SKM-1 (cell line): ENCODE measurements around the gene CDK18.
"Not testable (repeated sequence)": the region's sequence is repeated elsewhere in the genome, so short reads cannot be mapped to it uniquely, and the experiment has no call there.

Source experiments
- DNase-seq: peaks from one replicate; lab custom pipeline; 2025; ENCODE audit not compliant: unreplicated experiment; lab: John Stamatoyannopoulos, UW

Gene CDK18

DNA sequence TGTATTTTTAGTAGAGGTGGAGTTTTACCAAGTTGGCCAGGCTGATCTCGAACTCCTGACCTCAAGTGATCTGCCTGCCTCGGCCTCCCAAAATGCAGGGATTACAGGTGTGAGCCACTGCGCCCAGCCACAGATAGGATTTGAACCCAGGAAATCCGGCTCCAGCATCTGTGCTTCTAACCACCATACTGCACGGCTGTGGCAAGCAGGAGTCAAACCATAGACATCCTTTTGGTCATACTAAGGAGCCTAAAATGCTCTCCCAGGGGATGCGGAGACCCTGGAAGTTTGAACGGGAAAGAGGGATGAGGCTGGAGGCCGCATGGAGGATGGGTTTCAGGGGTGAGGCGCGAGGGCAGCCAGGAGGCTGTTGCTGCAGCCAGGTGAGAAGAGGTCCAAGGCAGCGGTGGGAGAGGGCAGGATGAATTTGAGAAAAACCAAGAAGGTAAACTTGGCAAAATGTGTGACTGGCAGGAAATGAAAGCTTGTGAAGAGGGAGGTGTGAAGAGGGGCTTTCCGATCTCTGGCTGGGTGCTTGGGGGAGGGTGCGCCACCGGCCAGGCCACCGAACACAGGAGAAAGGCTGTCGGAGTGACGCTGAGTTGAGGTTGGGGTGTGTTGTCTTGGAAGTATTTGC lies 24.0 kb upstream of the CDK18 start:
- no peak for DNase-seq

DNA sequence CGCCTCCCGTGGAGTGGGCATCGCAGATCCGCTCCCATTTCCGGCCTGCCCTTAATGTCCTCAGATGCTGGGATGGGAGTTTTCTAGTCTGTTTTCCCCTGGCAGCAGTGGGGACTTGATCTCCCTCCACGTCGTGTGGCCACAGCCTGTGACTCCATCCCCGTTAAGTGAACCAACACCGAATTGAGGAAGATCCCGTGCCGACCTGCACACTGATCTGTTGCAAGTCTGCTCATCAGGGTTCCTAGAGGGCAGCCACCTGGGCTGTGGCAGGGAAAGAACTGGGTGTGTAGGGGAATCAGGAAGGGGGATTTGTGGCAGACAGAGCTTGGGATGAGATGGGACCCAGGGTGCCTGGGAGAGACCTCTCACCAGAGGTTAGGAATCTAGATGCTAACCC lies 23.3 kb upstream of the CDK18 start:
- DNase-seq = no peak

DNA sequence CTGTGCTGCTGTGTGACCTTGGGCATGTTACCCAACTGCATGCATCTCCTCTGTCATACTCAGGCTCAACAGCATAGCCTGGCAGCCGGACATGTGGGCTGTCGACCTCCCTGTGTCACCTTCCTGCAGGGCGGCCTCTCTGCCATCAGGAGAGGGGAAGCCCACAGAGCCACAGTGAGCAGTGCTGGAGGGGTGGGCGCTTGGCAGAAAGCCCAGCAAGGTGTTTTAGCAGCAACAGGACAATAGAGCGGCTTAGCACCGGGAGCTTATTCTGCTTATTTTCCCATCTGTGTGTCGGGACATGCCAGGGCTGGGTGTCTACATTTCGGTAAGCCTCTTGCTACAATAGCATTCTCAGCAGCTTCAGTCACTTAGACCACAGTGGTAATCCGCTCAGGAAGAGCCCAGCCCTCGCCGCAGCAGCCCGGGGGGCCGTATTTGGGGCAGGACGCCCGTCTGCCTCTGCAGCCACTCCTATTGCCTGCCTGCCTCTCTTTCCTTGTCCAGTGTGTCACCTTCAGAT lies 22.8 kb upstream of the CDK18 start:
- DNase-seq = no peak

DNA sequence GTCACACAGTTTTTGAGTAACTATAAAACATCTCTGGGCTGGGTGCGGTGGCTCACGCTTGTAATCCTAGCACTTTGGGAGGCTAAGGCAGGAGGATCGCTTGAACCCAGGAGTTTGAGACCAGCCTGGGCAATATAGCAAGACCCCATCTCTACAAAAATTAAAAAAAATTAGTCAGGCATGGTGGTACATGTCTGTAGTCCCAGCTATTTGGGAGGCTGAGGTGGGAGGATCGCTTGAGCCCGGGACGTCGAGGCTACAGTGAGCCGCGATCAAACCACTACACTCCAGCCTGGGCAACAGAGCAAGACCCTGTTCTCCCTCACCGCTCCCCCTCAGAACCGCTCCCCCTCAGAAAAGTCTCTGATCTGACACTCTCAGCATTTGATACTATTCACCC lies 21.9 kb upstream of the CDK18 start:
- not testable (repeated sequence) for DNase-seq

DNA sequence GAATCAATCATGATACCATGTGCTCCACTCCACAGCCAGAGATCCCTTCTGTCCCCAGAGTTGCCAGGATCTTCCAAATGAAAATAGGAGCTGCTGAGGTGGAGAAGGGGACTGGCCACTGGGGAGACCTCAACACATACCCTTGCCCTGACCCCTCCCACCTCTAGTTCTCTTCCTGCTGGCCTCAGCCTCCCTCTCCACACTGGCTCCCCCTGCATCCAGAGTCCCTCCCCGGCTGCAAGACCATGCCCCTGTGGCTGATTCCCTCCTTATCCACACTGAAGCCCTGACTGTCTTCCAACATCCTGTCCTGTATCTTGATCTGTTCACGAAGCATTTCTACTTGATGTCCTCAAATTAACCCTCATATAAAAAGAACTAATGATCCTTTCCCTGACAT lies 21.1 kb upstream of the CDK18 start:
- DNase-seq = no peak

DNA sequence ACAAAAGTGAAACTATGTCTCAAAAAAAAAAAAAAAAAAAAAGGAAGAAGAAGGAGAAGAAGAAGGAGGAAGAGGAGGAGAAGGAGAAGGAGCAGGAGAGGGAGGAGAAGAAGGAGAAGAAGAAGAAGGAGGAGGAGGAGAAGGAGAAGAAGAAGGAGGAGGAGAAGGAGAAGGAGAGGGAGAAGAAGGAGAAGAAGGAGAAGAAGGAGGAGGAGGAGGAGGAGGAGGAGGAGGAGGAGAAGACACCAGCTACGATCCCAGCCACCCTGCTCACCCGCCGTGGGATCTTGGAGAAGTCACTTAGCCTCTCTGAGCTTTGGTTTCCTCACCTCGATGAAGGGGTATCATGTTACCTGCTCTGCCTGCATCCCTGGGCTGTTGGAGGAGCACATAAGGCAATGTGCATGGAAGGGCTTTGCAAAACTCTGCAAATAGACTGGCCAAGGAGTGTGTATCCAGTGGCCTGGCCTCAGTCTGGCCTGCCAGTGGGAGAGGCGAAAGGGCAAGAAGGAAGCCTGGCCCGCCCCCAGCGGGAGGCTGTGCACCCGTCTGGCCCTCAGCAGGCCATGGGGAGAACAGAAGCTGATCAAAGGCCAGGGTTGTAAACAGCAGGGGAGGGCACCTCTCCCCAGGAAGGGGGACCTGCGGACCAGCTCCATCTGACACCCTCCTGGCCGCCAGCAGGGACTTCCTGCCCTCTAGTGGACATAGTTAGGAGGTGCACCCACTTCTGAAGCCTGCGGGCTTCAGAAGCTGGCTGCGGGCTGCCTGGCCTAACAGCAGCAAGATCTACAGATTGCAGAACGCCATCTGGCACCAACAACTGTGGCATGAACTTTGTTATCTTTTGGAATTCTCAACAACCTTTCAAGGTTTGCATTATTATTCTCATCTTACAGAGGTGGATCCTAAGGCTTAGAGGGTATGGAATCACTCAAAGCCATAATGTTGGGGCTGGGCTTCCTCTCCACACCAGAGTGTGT lies 19.2 kb upstream of the CDK18 start:
- peak; percentile 54 for DNase-seq

DNA sequence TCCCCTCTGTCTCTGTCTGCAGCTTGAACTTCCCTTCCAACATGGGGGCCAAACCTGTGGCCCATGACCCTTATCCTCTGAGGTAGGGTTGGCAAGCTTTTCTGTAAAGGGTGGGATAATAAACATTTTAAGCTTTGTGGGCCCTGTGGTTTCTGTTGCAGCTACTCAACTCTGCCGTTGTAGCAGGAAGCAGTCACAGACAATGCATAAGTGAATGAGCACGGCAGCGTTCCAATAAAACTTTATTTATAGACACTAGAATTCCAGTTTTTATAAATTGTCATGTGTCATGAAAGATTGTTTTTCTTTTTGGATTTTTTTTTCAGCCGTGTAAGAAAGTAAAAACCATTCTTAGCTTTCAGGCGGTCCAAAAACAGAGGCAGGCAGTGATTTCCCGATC lies 18.2 kb upstream of the CDK18 start:
- no peak for DNase-seq

DNA sequence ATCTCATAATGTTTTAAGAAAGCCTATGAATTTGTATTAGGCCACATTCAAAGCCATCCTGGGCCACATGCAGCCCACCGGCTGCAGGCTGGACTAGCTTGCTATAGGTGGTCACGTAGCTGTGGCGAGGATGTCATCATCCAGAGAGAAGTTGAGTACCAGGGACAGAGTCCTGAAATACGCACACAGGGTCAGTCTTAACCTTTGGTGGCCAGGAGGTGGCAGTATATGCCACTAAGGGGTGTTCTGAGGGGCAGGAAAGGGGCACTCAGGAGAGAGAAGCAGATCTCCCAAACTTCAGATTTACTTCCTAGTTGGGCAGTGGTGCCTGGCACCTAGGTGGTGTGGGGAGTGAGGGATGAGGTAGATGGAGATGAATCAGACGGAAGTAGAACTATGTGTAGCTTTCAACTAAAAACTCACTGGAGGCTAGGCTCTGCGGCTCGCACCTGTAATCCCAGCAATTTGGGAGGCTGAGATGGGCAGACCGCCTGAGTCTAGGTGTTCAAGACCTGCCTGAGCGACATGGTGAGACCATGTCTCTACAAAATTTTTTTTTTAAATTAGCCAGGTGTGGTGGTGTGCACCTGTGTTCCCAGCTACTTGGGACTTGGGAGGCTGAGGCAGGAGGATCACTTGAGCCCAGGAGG lies 16.3 kb upstream of the CDK18 start:
- DNase-seq = peak; percentile 69

DNA sequence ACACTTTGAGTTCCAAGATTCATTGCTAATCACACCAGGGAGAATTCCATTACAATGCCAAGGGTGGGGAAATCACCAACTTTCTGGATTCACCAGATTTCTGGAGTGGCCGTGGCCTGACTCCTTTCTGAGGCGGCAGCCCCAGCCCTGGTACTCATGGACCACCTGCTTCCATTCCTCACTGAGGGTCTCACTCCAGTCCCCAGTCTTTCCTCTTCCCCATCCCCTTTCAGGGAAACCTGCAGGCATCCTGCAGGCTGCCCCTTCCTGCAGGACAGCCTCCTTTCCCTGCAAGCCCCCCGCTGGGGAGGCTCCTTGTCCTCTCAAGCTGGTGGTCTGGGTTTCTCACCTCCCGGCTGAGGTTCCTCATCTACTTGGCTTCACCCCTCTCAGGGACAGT lies 12.7 kb upstream of the CDK18 start:
- DNase-seq = no peak

DNA sequence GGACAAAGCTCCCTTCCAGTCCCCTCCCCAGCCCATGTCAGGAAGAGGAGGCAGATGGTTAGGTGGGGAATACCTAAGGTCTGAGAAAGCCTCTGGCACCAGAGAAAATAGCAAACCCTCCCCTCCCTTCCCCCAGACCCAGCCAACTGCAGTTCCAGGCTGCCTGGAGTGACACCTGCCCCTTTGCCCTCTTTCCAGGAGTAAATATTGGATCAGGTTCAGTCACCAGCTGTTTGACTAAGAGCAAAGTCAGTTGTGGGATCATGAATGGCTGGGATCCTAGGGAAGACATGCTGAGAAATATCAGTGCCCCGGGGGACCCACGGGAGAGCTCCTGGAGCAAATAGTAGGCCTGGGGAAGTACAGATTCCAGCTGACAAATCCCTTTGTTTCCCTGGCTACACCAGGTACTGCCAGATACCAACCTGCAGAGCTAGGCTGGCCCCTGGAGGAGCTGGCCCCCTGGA lies 12.2 kb upstream of the CDK18 start:
- DNase-seq = no peak

DNA sequence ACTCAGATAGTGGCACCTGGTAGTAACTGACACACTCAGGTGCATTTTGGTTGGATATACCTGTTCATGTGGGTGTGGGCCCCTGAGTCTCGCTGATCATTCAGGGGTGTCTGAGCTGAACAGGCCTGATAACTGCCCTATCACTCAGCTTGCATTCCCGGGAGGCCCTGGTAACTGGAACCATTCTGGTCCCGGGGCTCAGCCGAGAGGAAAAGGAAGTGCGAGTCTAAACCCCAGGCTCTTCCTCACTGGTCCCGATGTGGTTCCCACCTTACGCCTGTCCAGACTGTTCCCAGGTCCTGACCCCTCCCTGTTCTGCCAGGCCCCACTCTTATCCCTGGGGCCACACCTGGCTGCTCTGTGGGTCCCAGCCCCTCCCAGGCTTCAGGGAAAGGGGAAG lies 11.7 kb upstream of the CDK18 start:
- DNase-seq = no peak

DNA sequence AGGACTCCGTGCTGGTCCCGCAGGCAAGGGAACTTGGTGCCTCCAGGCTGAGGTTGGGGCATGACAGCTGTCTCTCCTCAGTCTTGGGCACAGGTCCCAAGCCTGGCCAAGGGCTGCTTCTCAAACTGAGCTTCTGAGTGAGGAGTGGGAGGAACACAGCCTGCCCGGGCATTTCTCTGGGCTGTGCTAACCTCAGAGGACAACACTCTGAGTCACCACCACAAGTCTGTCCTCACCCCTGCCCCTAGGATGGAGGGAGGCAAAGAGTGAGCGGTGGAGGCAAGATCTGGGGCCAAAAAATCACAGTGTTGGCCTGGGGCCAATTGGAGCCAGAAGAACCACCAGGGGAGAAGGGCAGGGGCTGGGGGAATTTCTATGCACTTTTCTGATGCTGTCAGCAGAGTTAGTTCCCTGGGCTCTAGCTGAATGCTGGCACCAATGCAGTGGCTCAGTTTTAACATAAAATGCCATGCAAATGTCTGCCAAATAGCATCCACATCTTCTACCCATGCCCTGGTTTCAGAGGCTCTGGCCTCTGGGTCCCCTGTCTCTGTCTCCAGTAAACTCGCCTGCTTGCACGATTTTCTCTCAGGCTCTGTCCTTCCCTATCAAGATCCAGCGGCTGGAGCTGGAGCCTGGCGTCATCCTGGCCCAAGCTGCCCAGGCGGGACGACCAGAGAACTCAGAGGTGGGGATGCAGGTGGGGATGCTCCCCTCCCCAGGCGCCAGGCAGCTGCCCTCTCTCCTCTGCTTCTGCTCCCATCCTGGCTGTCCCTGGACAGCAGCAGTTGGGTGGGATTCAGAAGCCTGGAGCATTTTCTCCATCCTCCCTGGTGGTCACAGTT lies 11.0 kb upstream of the CDK18 start:
- no peak for DNase-seq

DNA sequence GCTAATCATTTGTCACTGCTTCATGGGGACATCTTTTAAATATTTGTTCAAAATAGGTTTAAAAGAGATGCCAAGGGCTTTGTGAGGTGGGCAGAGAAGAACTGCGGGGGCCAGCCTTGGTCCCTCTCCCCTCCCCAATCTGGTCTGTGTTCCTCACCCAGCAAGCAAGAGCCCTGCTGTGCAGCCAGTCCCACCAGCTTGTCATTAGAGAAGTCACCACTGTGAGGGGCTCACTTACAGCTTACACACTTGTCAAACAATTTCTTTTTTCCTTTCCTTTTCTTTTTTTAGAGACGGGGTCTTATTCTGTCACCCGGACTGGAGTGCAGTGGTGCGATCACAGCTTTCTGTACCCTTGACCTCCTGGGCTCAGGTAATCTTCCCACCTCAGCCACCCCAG lies 10.4 kb upstream of the CDK18 start:
- DNase-seq = no peak

DNA sequence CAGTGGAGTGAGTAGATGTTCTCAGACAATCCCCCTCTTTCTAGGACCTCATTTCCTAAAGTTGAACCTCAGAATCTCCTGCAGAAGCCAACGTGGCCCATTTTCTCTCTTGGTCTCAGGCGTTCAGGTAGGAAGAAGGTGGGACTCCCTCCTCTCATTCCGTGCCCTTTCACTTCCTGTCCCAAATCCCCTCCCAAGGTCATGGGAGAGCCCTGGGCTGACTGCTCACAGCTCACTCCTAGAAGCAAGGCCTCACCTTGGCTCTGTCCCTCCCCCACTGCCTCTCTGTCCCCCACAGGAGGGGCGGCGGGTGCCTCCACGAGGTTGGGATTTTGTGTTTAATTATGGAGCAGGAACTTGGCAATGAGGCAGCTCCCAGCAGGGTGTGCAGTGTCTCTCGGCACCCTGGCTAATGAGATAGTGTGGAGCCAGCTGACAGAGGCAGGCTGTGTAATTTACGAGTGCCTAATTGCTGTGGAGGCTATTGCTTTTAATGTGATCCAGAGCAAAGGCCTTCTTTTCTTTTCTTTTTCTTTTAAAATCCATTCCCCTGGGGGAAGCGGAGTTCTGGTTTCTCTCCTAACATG lies 9.1 kb upstream of the CDK18 start:
- DNase-seq = no peak

DNA sequence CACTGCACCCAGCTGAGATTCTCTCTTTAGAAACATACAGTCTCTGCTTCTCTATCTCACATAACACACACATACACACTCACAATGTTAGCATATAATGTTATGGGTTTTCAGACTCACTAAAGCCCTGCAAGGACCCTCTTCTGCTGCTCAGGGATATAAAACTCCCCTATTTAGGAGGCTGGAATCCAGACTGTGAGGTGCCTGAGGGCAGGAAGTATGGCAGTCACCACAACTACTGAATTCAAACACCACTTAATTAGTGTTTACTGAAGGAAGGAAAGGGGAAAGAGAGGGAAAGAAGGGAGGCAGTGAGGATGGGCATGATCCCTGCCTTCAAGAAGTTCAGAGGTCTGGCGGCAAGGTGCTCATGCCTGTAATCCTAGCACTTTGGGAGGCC lies 7.8 kb upstream of the CDK18 start:
- DNase-seq = no peak

DNA sequence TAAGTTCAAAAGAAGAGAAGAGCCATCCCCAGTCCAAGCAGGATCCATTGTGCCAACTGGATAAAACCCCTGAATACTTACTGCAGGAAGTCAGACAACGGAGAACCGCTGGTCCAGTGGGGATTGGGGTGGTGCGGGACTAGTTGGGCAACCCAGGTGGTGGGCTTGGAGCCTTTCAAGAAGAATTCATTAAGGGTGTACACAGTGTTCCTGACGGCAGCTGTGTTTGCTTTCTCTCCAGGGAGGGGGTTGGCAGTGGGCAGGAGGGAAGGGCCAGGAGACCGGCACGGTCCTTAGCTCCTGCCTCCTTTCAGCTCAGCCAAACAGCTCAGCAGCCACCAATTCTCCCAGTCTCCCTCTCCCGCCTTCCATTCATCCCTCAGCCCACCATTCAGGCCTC lies 7.1 kb upstream of the CDK18 start:
- DNase-seq = no peak

DNA sequence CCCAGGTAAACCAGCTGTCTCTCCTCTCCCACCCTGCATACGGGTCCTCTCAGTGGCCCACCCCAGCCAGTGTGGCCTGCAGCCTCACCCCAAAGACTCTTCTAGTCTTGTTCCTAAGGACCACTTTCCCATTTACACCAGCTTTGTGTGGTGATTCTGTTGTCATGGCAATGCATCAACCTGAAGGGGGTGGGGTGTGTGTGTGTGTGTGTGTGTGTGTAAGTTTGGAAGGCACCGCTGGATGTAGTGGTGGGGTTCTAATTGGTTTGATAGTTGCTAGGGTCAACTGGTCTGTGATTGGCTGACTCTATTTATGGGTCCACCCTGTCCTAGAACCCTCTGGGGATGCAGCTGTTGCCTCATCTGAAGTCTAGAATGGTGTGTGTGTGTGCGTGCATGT lies 4.7 kb upstream of the CDK18 start:
- no peak for DNase-seq

DNA sequence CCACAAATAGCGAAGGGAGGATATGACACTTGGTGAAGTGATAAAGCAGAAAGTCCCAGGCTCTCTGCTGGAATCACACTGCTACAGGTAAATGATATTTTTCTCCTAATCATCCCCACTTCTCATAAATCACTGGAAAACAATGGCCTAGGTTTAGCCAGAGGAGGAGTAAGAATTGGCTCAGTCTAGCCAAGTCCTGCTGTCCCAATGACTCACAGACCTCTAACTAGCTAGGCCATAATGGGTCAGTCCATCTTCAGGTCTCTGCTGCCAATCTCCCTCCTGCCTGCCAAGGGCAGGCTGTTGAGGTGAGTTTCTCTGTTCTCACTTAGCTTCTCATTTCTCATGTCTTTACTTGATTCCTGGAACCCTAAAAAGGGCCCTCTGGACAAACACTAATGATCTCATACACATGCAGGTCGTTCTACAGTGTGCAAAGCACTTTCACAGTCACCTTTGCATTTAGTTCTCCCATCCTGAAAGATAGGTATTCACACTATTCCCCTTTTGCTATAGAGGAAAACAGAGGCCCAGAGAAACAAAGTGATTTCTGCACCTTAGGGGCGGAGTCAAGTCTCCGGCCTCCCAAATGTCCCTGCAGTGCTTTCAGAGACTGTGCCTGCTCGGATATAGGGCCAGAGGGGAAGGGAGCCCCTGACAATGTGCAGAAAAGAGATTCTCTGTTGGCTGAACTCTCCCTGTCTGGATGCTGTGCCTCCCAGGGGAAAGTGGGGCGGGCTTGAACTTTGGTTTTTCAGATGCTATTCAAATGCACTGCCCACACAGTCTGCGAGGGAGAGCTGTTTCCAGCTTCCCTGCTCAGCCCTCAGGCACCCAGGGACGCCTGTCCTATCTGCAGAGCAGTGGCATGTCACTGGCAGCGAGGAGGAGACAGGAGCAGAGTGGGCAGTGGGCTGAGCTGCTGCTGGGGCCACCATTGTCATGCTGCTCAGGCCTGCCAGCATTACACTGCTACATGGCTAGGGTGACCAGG lies 3.9 kb upstream of the CDK18 start:
- no peak for DNase-seq

DNA sequence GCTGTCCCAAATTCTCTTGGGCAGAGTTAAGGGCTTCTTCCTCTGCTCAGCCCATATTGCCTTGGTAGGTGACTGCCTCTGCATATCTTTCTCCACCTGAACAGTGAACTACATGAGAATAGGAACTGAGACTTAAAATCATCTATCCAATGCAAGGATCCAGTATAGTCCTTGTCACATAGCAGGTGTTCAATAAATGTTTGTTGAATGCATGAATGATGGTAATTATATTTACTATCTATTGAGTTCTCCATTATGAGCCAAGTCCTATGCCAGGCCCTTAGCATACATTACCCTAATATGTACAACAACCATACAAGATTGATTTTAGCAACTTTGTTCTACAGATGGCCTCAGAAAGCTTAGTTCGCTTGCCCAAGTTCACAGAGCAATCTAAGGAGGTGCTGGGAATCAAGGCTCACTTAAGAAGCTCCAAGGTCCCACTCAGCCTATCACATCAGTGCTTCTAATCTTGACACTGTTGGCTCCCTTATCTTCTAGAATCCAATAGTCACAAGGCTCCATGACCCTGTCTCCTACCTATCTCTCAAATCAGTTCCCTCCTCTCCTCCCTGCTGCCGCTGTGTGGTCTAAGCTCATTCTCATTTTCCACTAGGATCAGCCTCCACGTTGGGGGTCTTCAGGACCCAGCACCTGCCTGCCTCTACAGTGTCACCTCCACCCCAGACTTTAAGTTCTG lies 2.2 kb upstream of the CDK18 start:
- DNase-seq = no peak
